Epithelial cell of esophagus (primary cell): ENCODE data around the gene GAB4.
"Not testable (repeated sequence)": the region's sequence is repeated elsewhere in the genome, so short reads cannot be mapped to it uniquely, and the experiment has no call there.

Experiments
- DNase-seq: peaks from one replicate; pipeline ENCODE4 v3.0.0; 2010; ENCODE audit warnings: low read depth
- H3K4me3 ChIP-seq: 2 replicates; pipeline ENCODE4 v1.5.1; 2011; ENCODE audit warnings: mild to moderate bottlenecking, low read length, control low read depth
- TF ChIP-seq, protein P1 (sequence below): IDR thresholded peaks from 2 replicates; pipeline ENCODE4 v1.5.1; 2011; ENCODE audit warnings: low read depth, mild to moderate bottlenecking, low read length, control low read depth, inconsistent platforms; ENCODE audit not compliant: insufficient read depth; ENCODE audit errors: missing control alignments

The GAB4 gene, protein sequence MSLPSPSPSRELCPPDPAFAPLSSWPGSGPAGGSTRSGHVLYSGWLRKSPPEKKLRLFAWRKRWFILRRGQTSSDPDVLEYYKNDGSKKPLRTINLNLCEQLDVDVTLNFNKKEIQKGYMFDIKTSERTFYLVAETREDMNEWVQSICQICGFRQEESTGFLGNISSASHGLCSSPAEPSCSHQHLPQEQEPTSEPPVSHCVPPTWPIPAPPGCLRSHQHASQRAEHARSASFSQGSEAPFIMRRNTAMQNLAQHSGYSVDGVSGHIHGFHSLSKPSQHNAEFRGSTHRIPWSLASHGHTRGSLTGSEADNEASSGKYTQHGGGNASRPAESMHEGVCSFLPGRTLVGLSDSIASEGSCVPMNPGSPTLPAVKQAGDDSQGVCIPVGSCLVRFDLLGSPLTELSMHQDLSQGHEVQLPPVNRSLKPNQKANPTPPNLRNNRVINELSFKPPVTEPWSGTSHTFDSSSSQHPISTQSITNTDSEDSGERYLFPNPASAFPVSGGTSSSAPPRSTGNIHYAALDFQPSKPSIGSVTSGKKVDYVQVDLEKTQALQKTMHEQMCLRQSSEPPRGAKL

DNA sequence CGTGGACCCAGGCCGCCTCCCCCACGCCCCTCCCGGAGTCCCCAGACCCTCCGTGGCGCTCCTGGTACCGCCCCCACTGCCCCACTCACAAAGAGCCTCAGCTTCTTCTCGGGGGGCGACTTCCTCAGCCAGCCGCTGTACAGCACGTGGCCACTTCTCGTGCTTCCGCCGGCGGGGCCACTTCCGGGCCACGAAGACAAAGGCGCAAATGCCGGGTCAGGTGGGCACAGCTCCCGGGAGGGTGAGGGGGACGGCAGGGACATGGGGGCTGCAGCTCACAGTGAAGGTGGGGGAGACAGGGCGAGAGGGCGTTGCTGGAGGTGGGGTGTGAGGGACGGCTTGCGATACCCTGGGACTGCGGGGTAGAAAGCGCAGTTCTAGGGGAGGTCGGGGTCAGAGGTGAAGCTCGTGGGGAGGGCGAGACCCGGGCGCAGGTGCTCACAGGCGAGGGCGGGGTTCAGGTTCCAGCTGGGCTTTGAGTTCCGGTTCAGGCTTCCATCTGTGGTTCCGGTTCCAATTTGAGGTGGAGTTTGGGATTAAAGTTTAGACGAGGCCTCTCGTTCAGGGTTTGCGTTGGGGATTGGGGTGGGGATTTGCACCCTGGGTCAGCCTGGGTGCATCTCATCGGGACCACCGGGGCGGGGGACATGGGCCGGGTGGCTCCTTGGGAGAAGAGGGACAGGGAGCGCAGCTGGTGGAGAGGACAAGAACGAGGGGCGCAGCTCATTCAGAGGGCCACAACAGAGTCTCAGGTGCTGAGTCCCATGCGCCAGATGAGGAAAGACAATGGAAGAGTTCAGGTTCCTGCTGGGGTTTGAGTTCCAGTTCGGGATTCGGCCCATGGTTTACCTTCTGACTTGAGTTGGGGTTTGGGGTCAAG is at the start of gene GAB4:
Gene GAB4 (minus strand): TSS at position 371 of the 880 bp plus-strand sequence. CDS start 108 bp downstream, at position 263.
- TF ChIP-seq, protein P1, sequence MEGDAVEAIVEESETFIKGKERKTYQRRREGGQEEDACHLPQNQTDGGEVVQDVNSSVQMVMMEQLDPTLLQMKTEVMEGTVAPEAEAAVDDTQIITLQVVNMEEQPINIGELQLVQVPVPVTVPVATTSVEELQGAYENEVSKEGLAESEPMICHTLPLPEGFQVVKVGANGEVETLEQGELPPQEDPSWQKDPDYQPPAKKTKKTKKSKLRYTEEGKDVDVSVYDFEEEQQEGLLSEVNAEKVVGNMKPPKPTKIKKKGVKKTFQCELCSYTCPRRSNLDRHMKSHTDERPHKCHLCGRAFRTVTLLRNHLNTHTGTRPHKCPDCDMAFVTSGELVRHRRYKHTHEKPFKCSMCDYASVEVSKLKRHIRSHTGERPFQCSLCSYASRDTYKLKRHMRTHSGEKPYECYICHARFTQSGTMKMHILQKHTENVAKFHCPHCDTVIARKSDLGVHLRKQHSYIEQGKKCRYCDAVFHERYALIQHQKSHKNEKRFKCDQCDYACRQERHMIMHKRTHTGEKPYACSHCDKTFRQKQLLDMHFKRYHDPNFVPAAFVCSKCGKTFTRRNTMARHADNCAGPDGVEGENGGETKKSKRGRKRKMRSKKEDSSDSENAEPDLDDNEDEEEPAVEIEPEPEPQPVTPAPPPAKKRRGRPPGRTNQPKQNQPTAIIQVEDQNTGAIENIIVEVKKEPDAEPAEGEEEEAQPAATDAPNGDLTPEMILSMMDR: no peak
- no peak for DNase-seq
- H3K4me3 ChIP-seq: no peak within 1 kb of the TSS

DNA sequence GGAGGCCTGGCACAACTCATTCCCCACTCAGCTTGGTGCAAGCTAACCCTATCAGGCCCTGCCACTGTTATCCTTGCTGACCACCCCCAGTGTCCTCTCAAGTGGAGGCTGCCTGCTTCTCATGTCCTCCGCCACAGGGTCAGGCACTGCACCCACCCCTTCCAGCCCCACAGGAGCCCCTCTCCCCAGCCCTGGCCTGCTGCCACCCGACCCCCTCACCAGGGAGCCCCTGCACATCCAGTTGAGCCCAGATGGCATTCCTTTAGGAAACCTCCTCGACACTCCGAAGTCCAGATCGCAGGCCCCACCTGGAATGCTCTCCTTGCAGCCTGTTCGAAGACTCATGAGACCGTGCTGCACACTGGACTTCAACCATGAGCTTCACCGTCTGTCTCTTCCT is 48.8 kb upstream of the GAB4 start:
- no peak overlapping the region for H3K4me3 ChIP-seq
- TF ChIP-seq, protein P1: no peak
- DNase-seq: no peak

DNA sequence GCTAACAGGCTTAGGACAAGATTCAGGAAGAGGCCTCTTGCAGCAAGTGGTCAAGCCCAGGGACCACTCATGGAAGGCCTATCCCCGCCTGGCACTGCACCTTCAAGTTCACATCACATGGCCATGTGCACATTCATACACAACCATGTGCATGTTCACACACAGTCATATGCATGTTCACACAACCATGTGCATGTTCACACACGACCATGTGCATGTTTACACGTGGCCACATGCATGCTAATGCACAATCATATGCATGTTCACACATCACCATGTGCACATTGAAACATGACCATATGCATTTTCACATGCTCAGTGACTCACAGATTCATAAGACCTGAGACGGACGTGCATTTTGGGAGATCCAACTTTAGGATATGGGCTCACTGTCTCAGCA is 48.0 kb upstream of the GAB4 start:
- TF ChIP-seq, protein P1: no peak
- H3K4me3 ChIP-seq: no peak overlapping the region
- no peak for DNase-seq

DNA sequence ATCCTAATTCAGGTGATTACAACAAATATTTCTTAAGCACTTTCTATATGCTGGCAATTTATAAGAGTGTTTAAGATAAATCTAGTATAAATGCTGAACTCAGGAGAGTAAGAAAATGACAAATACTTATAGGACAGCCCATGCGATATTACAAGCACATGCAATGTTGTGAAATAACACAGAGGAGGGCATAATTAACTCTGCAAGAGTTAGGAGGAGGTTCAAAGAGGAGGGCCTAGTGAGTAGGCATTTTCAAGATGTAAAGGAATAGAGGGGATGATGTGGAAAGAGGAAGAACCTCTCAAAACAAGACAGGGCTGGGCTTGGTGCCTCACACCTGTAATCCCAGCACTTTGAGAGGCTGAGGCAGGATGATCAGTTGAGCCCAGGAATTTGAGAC is 39.6 kb upstream of the GAB4 start:
- no peak overlapping the region for H3K4me3 ChIP-seq
- DNase-seq: no peak
- TF ChIP-seq, protein P1: no peak

DNA sequence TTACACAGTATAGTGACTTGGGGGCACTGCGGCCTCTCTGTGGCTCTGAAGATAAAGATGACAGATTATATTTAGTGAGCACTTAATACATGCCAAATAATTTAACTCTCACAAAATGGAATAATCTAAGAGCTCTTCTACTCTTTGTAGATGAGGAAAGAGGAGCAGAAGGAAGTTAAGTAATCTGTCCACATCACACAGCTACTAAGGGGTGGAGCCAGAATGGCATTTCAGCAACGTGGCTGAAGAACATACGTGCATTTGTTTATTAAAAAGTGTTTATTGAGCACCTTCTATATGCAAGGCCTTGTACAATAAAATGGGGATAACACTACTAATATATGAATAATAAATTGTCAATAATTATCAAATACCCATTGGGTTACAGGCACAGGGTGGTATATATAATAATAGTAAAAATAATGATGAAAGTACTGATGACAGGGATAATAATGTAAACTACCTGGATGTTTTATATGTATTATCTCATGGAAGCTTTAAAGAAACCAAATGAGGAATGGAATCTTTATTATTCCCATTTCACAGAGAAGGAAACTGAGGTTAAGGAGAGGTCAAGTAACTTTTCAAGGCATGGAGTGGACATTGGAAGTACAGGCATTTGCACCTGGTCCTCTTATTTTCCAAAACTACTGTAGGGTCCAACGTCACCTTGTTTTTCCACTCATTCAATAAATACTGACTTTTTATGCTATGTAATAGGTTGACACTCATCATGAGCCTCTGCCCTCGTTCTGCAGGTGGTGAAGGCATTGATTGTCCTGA is 38.7 kb upstream of the GAB4 start:
- TF ChIP-seq, protein P1: no peak
- no peak for DNase-seq
- H3K4me3 ChIP-seq: no peak overlapping the region

DNA sequence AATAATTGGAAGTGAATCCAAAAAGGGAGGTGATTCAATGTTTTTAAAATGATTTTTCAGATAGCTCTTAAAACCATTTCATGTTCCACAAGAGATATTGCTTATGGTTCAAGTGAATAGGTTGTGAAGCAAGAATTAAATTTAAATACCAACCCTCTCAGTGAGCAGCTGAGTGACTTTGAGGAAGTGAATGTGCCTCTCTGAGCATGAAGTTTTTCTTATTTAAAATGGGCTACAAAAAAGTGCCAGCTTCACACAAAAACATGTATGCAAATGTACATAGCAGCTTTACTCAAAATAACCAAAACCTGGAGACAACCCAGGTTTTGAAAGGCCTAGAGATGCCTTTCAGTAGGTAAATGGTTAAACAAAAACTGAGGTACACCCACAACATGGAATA is 35.5 kb upstream of the GAB4 start:
- no peak overlapping the region for H3K4me3 ChIP-seq
- TF ChIP-seq, protein P1: no peak
- DNase-seq: no peak

DNA sequence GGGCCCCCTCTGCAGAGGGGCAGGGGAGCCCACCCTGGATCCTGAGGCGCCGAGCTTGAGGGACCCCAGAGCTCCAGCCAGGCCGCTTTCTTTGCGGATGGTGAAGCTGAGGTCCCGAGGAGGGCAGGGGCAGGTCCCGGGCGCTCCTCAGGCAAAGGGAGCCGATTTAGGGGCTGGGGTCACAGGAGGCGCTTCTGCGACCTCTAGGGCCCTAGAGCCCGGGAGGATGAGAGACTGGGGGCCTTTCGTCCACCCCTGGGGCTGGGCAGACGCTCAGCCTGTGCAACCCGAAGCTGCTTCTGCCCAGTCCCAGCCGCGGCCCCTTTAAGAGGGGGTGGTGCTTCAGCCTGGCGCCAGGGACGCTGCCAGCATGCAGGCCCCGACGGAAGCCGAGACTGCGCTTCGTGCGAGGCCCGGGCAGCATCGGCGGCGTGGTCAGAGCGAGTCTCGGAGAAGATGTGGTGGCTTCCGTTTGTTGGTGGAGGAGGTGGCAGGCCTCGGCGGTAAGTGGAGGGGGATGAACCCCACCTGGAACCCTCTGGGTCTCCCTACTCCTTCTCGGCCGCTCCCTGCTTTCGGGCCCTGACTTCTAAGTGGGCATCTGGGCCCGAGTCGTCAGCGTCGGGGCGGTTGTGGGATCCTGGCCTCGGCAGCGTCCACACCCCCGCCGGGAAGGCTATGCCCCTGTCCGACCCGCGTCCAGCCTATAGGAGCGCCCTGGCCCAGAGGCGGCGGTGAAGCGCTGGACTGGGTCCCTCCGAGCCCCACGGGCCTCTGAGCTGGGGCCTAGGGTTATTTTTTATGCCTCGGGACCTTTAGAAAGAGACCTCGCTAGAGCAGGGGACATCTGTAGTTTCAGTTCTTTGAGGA is 29.1 kb upstream of the GAB4 start:
- peak overlapping the region; percentile 37 for H3K4me3 ChIP-seq

DNA sequence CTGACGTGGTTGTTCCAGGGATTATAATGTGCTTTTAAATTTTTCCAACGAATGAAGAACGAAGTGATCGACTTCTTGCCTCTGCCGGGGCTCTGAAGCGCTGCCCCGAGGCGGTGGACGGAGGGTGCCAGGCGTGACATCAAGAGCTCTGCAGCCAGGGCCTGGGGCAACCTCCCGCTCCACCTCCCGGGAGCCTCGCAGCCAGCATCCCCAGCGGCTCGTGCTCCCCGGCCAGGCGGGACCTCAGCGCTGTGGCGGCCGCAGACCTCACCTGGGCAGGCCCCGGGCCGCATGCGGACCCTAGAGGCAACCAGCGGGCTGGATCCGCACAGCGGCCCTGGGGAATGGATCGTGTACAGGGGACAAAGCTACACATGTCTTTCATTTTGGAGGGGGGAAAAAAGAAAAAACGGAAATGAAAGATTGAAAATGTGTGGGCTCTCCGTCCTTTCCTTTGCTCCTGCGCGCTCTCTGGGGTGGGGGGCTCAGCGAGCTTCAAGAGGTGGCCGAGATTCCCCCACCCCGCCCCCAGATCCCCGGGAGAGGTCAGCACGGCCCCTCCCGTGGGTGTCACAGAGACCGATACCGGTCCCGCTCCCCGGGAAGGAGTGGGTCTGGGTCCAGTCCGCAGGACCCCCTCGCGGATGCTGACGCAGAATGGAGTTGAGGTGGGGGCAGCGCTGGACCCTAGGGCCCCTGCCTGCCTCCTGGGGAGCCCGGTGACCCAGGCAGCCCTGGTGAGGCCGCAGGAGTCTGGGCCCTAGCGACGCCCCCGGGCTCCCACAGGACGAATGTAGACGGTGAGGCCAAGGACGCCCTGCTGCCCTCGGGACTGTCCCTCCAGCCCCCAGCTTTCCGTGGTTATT is 28.2 kb upstream of the GAB4 start:
- DNase-seq: not testable (repeated sequence)

More for the DNA sequence above, 29.1 kb upstream of the GAB4 start:
- not testable (repeated sequence) for DNase-seq

More for the DNA sequence above, 28.2 kb upstream of the GAB4 start:
- peak overlapping the region; percentile 18 for H3K4me3 ChIP-seq
